Inflammatory macrophage treated with lipopolysaccharide for 4 hours (primary cell): ENCODE data around the gene ZDHHC14.

Source experiments
- DNase-seq: peaks from one replicate; pipeline ENCODE4 v3.0.0-alpha.2; 2020

ZDHHC14 gene

DNA sequence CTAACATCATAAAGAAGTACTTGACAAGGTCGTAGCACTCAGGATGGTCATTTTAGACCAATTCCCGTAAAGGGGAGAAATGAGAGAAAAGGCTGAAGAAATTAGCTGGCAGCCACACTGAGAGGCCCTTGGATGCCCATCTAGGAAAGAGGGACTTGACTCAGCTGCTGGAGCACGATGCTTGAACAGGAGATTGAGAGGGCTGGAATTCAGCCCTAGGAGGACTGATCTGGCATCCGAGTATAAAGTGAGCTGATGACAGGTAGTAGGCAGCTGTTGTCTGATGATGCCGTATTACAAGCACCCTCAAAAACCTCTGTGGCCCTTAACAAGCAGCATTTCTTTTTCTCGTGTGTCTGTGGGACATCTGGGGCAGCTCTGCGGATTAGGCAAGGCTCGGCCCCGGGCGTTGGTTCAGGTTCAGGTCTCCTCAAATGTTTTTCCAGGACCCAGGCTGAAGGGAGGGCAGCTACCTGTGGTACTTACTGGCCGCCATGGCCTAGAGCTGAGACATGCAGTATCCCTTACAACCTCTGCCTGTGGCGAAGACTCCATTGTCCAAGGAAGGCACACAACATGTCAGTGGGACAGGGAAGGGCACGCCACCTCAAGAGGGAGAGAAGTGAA lies 222.4 kb downstream of the ZDHHC14 start:
- no peak for DNase-seq

DNA sequence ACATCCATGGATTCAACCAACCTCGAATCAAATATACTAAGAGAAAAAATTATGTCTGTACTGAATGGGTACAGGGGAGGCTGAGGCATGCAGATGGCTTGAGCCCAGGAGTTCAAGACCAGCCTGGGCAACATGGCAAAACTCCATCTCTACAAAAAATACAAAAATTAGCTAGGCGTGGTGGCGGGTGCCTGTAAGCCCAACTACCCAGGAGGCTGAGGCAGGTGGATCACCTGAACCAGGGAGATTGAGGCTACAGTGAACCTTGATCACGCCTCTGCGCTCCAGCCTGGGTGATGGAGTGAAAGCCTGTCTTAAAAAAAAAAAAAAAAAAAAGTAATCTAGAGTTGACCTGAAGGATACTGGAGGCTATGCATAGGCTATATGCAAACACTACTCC lies 223.0 kb downstream of the ZDHHC14 start:
- DNase-seq: no peak

DNA sequence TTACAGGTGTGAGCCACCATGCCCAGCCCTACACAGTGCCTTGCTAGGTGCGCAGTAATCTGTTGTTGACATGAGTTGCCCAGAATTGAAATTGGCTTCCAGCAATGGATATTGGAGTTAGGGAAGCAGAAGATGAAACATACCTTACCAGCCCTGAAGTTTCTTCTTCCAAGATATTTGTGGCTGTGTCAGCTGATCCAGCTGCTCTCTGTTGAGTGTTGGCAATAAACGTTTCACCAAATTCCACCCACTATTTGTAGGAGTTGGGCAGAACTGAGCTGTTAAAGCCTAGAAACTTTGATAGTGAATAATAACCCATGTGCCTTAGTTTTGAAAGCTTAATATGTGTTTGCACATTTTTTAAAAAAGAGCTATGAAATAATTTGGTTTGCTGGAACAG lies 223.8 kb downstream of the ZDHHC14 start:
- no peak for DNase-seq

DNA sequence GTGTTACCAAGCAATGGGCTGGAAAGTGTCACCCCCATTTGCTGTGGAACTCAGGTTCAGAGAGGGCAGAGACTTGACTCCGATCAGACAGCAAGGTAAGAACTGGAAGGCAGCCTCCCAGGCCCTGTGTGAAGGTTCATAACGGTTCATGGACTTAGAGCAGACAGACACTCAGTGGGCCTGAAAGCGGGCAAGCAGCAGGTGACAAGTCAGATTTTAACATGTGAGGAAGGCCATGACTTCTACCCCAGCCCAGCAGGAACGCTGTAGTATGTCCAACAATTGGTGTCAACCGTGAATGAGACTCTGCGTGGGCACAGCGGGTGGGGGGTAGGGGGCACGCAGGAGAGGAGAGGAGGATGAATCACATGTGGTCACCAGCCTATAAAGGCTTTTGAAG lies 224.5 kb downstream of the ZDHHC14 start:
- DNase-seq: no peak

DNA sequence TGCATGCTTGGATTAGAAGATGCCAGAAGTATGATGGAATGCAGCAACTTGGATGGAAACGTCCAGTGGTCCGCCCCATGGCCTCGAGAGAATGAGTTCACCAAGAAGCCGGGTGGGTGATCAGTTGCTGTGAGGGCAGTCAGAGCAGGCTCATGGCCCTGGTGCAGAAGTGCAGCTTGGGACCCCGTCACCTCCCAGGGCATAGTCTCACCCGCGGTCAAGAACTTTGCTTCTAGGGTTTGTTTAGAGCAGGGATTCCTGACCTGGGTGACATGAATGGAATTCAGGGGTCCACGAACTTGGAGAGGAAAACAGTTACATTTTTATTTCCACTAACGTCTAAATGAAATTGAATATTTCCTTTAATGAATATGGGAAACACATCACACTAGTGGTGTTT lies 225.5 kb downstream of the ZDHHC14 start:
- no peak for DNase-seq

DNA sequence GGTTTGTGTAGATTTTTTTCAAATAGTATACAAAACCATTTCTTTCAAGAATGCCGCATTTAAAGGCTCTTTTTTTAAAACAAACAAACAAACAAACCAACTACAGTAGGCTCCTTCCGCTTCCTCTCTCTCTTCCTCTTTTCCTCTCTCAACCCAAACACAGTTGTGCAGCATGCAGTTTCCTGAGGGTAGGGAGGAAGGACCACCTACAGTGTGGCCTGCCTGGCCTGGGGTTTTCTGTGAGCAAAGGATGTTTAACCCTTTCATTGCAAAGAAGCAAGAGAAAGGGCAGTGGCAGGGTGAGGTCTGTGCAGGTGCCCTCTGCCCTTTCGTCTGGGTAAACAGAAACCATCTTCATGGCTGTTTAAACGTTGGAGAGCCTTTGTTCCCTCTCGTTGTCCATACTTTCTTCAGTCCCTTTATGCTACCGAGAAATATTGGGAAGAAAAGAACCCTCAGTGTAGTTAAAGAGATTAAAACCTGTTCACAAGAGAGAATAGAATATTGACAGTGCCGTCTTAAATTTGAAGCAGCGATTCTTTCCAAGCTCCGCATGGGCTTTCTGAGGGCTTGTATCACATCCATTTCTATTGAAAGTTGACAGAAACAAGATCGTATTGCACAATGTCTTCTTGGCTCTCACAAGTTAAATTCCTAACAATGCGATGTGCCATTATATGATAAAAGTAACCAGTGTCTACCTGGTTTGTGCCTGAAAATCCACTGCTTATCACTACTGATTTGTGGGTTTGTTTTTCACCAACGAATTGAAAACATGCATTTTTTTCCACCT lies 226.5 kb downstream of the ZDHHC14 start:
- no peak for DNase-seq

GRCh38 chr6:157608221-157609075 lies 227.5 kb downstream of the ZDHHC14 start:
- DNase-seq: no peak

DNA sequence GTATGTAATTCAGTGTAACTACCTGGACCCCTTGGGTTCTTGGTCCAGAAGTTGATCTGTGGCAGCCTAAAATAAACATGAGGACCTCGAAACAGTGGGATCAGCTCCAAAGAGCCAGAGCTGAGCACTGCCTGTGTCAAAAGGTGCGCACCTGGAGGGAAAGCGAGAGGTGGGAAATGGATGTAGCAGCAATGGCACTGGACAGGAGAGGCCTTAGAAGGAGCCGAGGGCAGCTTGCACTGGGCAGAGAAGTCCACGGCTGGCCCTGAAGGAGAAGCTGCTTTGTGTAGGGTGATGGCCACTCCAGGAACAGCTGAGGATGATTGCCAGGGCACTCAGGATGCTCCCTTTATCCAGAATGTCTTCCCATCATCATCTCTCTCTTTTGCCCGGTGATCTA lies 228.1 kb downstream of the ZDHHC14 start:
- DNase-seq: no peak

DNA sequence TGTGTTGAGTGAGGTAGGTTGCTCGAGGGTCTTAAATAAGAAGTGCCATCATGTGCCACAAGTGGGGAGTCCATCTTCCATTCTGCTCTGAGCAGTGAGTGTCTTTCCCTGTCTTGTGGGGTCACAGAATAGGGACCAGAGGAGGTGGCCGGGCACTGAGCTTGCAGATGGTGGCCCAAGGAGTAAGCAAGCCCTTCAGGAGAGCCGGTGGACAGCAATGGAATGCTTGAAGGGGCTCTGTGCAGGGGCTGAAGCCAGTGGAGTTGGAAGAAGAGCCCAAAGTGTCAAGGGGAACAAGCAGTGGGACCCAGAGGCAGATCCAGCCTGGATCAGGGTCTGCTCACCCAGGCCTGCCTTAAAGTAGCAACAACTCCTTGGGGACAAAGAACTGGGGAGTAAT lies 228.6 kb downstream of the ZDHHC14 start:
- no peak for DNase-seq

- no peak for DNase-seq
Measured at GRCh38 chr6:157610451-157610999, 229.5 kb downstream of the ZDHHC14 start.

GRCh38 chr6:157611406-157611805 lies 230.4 kb downstream of the ZDHHC14 start:
- DNase-seq: no peak

- DNase-seq: peak; percentile 21
Measured at GRCh38 chr6:157613011-157613522, 232.1 kb downstream of the ZDHHC14 start.

GRCh38 chr6:157614026-157614568 lies 233.1 kb downstream of the ZDHHC14 start:
- DNase-seq: no peak

- peak; percentile 33 for DNase-seq
Measured at GRCh38 chr6:157615420-157615769, 234.4 kb downstream of the ZDHHC14 start.

GRCh38 chr6:157615951-157616350 lies 235.0 kb downstream of the ZDHHC14 start:
- DNase-seq: no peak

DNA sequence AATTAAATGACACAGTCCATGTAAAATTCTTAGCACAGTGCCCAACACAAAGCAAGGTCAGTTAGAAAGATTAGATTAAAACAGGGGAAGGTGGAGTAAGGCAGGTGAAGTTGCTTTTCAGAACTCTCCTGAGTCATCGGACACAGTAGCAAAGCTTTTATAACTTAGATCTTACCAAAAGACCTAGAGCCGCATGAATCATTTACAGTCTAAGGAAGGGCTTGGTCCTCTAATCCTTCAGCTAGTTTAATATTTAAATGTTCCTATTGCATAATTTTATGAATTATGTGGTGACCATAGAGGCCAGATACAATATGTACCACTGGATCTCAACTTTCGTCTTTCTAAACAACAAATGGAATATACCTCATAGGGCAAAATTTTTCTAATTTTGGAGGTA lies 240.0 kb downstream of the ZDHHC14 start:
- no peak for DNase-seq

GRCh38 chr6:157621406-157621805 lies 240.4 kb downstream of the ZDHHC14 start:
- DNase-seq: no peak

- DNase-seq: no peak
Measured at GRCh38 chr6:157622427-157622826, 241.4 kb downstream of the ZDHHC14 start.

GRCh38 chr6:157625111-157625510 lies 244.1 kb downstream of the ZDHHC14 start:
- no peak for DNase-seq

DNA sequence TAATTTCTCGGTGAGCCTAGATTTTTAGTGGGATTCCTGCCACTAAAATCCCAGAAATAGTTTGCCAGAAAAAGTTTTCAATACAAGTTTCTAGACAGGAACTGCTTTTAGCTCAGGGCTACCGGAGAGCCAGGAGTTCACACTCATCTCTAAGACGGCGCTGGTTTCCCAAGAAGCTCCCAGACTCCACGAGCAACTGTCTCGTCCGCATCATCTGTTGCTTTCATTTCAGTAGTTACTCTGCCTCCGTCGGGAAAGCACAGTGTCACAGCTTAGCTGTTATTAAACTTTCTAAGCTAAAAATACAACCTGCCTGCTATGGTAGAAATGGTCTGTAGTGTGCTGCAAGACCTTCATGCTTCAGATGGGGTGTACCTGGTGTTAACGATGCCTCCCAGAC lies 244.8 kb downstream of the ZDHHC14 start:
- DNase-seq: no peak

- DNase-seq: no peak
Measured at GRCh38 chr6:157627195-157627966, 246.4 kb downstream of the ZDHHC14 start.

DNA sequence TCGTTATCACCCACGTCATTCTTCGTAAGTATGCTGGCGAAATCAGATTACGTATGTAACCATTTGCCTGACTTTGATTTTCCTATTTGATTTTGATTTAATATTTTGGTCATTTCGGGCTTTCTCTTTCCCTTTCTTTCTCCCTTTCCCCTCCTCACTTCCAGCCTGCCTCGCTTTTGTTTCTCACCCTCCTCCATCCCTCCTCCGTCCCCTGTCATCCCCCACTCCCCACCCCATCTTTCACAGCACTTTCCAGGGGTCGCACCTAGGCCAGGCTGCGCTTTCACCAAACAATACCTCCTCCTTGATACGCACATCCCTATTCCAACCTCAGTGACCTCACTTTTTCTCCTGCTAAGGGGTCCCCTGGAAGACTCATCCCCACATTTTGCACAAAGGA lies 247.5 kb downstream of the ZDHHC14 start:
- no peak for DNase-seq
